A673 (cell line): ENCODE results near the gene TMEM229B. TPM values are rescaled to one million over a fixed set of nuclear protein-coding genes. Genes with fewer than 3 reads are reported as not detected.

ENCODE experiments used
- BruUV-seq: library from RNA; stranded (reverse); fragments of 400-500 nt; replicated peaks from 2 replicates; lab custom pipeline; 2021; lab: Mats Ljungman, UMichigan
- CTCF ChIA-PET: fragments of 300-600 bp; sonication (Branson Sonifier 250); formaldehyde crosslinking; loops from one replicate; lab custom pipeline; 2022; ENCODE audit warnings: antibody characterized with exemption; lab: Charles Lee
- POLR2A ChIA-PET: fragments of 300-600 bp; sonication (Branson Sonifier 250); formaldehyde crosslinking; loops from one replicate; lab custom pipeline; 2022; ENCODE audit warnings: antibody characterized with exemption; ENCODE audit not compliant: low non-redundant PET; lab: Charles Lee
- DNase-seq: peaks from one replicate; pipeline ENCODE4 v3.0.0-alpha.2; 2015; ENCODE audit warnings: low spot score
- H3K27ac ChIP-seq: fragments of 200-600 bp; sonication (generic); 2 replicates; pipeline ENCODE4 v1.5.1; 2016; ENCODE audit warnings: mixed run types, low read depth, mild to moderate bottlenecking, mixed read lengths, antibody characterized with exemption, low read length; ENCODE audit not compliant: poor library complexity, severe bottlenecking
- H3K27me3 ChIP-seq: fragments of 200-600 bp; sonication (generic); replicated peaks from 2 replicates; pipeline ENCODE4 v1.6.1; 2017; ENCODE audit warnings: mixed run types, low read depth, mild to moderate bottlenecking, mixed read lengths, antibody characterized with exemption, low read length; ENCODE audit not compliant: insufficient read depth, poor library complexity
- H3K36me3 ChIP-seq: fragments of 200-600 bp; sonication (generic); 2 replicates; pipeline ENCODE4 v1.6.1; 2016; ENCODE audit warnings: mixed run types, mild to moderate bottlenecking, mixed read lengths, antibody characterized with exemption, low read length; ENCODE audit not compliant: insufficient read depth, poor library complexity, severe bottlenecking
- H3K4me1 ChIP-seq: fragments of 200-600 bp; sonication (generic); 2 replicates; pipeline ENCODE4 v1.6.1; 2017; ENCODE audit warnings: mixed run types, mild to moderate bottlenecking, mixed read lengths, antibody characterized with exemption, low read length; ENCODE audit not compliant: insufficient read depth, poor library complexity, severe bottlenecking
- H3K4me3 ChIP-seq: fragments of 200-600 bp; sonication (generic); 2 replicates; pipeline ENCODE4 v1.5.1; 2016; ENCODE audit warnings: low read depth, mixed run types, mild to moderate bottlenecking, mixed read lengths, low read length; ENCODE audit not compliant: poor library complexity, severe bottlenecking
- H3K9me3 ChIP-seq: fragments of 200-600 bp; sonication (generic); 2 replicates; pipeline ENCODE4 v1.6.1; 2016; ENCODE audit warnings: mixed run types, low read depth, mild to moderate bottlenecking, mixed read lengths, antibody characterized with exemption, low read length; ENCODE audit not compliant: poor library complexity, severe bottlenecking
- EZH2 ChIP-seq: fragments of 200-600 bp; sonication (generic); IDR thresholded peaks from 2 replicates; pipeline ENCODE4 v1.6.1; 2017; ENCODE audit warnings: borderline replicate concordance, low read depth, mild to moderate bottlenecking, mixed read lengths, antibody characterized with exemption, low read length; ENCODE audit not compliant: poor library complexity, severe bottlenecking
- intact Hi-C: fragments of 100-400 bp; cut with micrococcal nuclease; formaldehyde crosslinking; loops from one replicate; pipeline ENCODE4 v1.10.0; 2022; ENCODE audit not compliant: unreplicated experiment
- total RNA-seq: library from RNA; stranded (reverse); gene quantifications from 2 replicates; pipeline ENCODE4 v1.2.3, GENCODE V29; 2021
- TF ChIP-seq, protein P1 (sequence below): fragments of 300-800, 200-600 bp; sonication (generic); conservative IDR thresholded peaks from 2 replicates; pipeline ENCODE4 v1.5.1; 2017; ENCODE audit warnings: low read depth, mild to moderate bottlenecking, antibody characterized with exemption, low read length, moderate library complexity, mixed read lengths

The TMEM229B gene
- total RNA-seq, 1 experiment from 2014 or later, result not detected

DNA sequence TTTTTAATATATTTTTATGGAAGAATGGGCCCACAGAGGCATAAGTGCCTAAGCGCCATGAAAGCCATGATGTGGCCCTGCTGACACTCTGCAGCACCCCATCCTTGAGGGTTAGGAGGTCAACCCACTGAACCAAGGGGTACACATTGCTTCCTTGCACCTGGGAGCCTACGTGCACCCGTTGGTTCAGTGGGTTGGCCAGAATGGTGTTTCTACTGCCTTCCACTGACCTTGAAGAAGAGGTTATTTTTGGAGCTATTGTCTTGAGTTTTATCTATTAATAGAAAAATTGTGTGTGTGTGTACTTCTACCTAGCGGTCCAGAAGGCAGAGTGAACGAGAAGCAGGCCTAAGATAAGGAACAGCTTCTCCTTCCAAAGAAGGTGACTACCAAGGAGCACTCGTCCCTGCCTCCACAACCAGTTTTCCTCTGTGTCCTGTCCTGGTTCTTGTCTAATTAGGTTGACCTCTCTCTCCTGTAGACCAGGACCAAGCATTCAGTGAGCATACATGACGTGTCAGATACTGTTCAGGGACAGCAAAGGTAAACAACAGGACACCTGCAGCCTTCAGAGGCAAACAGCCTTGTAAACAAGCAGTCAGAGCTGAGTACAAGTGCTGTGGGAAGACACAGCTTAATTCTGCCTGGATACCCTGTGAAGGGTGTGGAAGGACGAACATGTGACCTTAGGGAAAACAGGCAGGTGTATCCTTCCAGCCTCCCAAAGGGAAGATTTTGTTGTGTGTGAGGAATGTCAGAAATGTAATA is 46.2 kb downstream of the TMEM229B start:
- Histone ChIP-seq H3K27me3 (no peaks in the 10 kb centered on the region), H3K36me3 (no peaks in the 10 kb centered on the region), H3K4me1 (no peaks in the 10 kb centered on the region), H3K9me3 (no peaks in the 10 kb centered on the region), H3K27ac (no peak overlapping the region), H3K4me3 (no peak overlapping the region)
- no TSS peak for BruUV-seq
- DNase-seq, result no peak
- CTCF ChIA-PET, result no interaction called here
- intact Hi-C loops, result no loop called here
- TF ChIP-seq EZH2, result no peak
- TF ChIP-seq, protein P1, sequence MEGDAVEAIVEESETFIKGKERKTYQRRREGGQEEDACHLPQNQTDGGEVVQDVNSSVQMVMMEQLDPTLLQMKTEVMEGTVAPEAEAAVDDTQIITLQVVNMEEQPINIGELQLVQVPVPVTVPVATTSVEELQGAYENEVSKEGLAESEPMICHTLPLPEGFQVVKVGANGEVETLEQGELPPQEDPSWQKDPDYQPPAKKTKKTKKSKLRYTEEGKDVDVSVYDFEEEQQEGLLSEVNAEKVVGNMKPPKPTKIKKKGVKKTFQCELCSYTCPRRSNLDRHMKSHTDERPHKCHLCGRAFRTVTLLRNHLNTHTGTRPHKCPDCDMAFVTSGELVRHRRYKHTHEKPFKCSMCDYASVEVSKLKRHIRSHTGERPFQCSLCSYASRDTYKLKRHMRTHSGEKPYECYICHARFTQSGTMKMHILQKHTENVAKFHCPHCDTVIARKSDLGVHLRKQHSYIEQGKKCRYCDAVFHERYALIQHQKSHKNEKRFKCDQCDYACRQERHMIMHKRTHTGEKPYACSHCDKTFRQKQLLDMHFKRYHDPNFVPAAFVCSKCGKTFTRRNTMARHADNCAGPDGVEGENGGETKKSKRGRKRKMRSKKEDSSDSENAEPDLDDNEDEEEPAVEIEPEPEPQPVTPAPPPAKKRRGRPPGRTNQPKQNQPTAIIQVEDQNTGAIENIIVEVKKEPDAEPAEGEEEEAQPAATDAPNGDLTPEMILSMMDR, result no peak
- POLR2A ChIA-PET, result no interaction called here

DNA sequence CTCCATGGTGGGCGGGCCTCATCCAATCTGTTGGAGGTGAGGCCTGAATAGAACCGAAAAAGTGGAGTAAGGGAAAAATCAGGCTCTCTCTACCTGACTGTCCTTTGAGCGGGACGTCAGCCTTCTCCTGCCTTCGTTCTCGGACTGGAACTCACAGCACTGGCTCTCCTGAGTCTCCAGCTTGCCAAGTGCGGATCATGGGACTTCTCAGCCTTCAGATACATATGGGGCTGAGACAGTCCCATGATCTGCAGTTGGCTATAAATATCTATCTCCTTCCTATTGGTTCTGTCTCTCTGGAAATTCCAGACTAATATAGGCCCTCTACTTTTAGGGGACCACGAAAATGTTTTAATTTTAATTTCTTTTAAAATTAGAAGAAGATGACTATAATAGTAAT is 46.8 kb downstream of the TMEM229B start:
- no peaks in the 10 kb centered on the region for H3K27me3 ChIP-seq
- no peak overlapping the region for H3K27ac ChIP-seq
- H3K4me1 ChIP-seq, result no peaks in the 10 kb centered on the region
- no peak overlapping the region for H3K4me3 ChIP-seq
- ChIA-PET CTCF (no interaction called here), POLR2A (no interaction called here)
- TF ChIP-seq, protein P1, result no peak
- TF ChIP-seq EZH2, result no peak
- no TSS peak for BruUV-seq
- DNase-seq, result no peak
- H3K9me3 ChIP-seq, result no peaks in the 10 kb centered on the region
- H3K36me3 ChIP-seq, result no peaks in the 10 kb centered on the region
- intact Hi-C loops, result no loop called here

DNA sequence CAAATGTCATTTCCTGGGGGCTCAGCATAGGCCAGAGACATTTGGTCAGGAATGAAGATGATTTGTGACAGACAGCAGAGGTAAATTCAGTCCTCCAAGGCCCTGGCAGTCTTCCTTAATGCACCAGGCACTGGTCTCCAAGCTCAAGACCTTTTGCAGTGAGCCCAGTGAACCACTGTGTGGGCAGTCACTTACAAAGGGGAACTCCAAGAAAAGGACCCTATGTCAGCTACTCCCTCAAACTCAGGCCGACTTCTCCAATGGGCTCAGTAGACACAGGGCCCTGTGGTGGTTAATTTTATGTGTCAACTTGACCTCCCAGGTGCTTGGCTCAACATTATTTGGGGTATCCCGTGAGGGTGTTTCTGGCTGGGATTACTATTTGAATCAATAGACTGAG is 47.3 kb downstream of the TMEM229B start:
- TF ChIP-seq EZH2, result no peak
- TF ChIP-seq, protein P1, result no peak
- Histone ChIP-seq H3K36me3 (no peaks in the 10 kb centered on the region), H3K4me3 (no peak overlapping the region), H3K27ac (no peak overlapping the region), H3K9me3 (no peaks in the 10 kb centered on the region), H3K4me1 (no peaks in the 10 kb centered on the region), H3K27me3 (no peaks in the 10 kb centered on the region)
- ChIA-PET POLR2A (no interaction called here), CTCF (no interaction called here)
- DNase-seq, result no peak
- intact Hi-C loops, result no loop called here
- BruUV-seq, result no TSS peak
